HG03378 (cell line): ENCODE measurements around the gene PPP2R5D.
A peak's percentile ranks its signal among the peaks of the same experiment; 100 is the strongest.
"Not testable (repeated sequence)": the region's sequence is repeated elsewhere in the genome, so short reads cannot be mapped to it uniquely, and the experiment has no call there.

Experiments
- ATAC-seq: cut with Tn5 transposase; IDR thresholded peaks from one replicate; pipeline ENCODE4 v1.9.1; 2021; ENCODE audit warnings: mild to moderate bottlenecking, moderate library complexity; ENCODE audit not compliant: unreplicated experiment

The PPP2R5D gene

DNA sequence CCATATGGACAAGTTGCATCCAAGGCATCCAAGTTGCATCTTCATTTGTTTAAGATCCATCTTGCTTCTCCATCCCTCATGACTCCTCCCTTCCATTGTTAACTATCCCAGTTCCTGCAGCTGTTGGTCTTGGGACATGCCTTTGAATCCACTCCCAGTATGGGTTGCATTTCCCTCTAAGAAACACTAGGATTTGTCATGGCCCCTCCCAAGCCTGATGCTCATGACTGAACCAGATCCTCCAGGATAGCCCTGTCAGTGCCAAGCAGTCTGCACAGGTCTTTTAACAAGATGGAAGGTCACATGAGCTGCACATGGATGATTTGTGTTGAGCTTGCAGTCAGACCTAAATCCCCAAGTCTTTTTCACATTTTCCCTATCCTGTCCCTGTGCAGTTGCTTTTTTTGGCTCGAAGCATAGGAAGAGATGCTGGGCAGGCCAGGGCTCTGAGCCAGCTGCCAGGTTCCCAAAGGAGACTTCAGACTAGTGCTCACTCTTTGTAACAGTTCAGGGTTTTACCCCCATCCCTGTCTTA, 4.2 kb downstream of the PPP2R5D start:
- ATAC-seq: no peak

- no peak for ATAC-seq
These were observed 5.6 kb downstream of the PPP2R5D start for GRCh38 chr6:42989923-42990322.

GRCh38 chr6:42993445-42993844, 9.1 kb downstream of the PPP2R5D start:
- no peak for ATAC-seq

- no peak for ATAC-seq
These were observed 12.1 kb downstream of the PPP2R5D start for GRCh38 chr6:42996513-42996912.

GRCh38 chr6:42998205-42998604, 13.8 kb downstream of the PPP2R5D start:
- not testable (repeated sequence) for ATAC-seq

DNA sequence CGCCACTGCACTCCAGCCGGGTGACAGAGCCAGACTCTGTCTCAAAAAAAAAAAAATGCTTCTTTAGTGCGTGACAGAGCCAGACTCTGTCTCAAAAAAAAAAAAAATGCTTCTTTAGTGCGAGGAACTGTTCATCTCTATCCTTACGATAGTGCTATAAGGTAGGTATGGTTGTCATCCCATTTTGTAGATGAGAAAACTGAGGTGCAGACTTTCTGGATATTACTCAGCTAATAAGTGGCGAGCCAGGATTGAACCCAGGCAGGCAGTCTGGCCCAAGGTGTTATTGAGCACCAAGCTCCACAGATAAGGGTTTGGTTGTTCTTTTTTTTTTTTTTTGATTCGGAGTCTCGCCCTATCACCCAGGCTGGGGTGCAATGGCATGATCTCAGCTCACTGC, 17.5 kb downstream of the PPP2R5D start:
- no peak for ATAC-seq

GRCh38 chr6:43005844-43006243, 21.5 kb downstream of the PPP2R5D start:
- no peak for ATAC-seq

GRCh38 chr6:43006251-43006650, 21.9 kb downstream of the PPP2R5D start:
- no peak for ATAC-seq

GRCh38 chr6:43007126-43007525, 22.8 kb downstream of the PPP2R5D start:
- ATAC-seq: no peak

DNA sequence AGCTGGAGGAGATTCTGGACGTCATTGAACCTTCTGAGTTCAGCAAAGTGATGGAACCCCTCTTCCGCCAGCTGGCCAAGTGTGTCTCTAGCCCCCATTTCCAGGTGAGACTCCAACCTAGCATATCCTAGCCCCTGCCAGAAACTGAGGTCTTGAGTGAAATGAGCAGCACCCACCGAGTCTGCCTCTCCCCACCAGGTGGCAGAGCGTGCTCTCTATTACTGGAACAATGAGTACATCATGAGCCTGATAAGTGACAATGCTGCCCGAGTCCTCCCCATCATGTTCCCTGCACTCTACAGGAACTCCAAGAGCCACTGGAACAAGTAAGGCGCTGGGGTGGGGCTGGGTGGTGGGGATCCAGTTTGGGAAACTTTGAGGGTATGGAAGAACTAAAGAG, 24.8 kb downstream of the PPP2R5D start:
- ATAC-seq: no peak

DNA sequence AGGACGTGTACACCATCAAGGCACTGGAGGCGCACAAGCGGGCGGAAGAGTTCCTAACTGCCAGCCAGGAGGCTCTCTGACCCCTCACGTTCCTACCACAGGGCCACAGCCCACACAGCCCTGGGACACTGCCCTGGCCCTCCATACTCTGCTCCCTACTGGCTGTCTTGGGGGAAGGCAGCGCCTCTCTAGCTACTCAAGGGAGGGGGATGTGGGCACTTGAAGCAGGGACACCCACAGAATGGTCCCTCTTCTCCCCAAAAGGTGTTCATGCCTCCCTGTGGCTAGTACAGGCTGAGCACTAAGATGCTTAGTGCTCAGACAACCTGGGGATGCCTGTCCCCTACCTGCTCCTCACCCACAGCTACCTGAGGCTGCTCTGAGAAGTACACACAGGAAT, 26.8 kb downstream of the PPP2R5D start:
- no peak for ATAC-seq

DNA sequence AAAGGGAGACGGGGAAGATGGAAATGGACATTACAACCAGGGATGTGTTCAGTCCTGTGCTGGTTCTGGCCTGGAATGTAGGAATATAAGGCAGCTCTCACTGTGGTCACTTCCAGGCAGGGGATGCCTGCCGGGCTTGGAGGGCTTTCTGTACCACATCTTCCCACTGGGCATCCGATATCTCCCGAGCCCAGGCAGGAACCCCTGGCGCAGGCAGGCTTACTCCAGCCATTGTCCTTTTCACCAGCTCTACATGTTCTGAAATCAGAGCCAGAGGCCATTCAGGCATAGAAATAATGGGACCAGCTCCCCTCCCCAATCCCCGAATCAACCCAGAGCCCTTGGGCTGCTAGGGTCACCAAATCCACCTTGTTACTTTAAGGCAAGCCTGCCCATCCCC, 28.0 kb downstream of the PPP2R5D start:
- ATAC-seq: no peak

DNA sequence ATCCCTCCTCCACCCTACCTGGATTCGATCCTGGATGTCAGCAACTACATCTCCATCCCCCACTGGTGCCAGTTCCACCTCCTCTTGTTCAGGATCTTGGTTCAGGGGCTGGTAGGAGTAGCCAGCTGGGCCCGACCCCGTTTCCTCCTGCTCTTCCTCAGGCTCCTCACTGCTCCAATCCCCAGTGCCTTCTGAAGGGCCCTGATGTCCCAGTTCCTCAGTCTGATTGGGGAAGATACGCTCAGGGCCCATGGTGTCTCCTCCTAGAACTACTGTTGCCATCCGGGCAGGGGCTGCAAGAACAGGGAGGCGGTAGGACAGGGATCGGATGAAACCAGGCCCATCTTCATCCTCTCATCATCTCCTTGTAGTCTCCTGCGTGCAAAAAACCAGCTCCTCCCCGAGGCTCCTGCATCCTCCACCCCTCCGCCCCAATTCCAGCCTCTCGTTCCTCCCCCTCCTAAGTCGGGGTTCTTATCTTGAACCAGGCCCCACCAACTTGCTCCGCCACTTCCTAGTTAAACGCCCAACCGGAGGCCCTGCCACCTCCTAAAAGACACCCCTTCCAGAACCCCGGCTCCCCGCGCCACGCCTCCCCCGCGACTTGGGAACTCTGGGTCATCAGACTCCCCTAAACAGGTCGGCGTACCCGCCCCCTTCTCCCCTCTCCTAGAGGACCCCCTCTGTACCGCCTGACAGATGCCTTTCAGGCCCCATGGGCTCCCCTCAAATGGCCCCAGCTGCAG, 28.9 kb downstream of the PPP2R5D start:
- ATAC-seq: peak; percentile 1

- peak; percentile 92 for ATAC-seq
These were observed 29.6 kb downstream of the PPP2R5D start, which contains the start of the genes KLHDC3 and MEA1 for GRCh38 chr6:43013843-43014433. Gene KLHDC3 (plus strand): TSS chr6:43014249. CDS start chr6:43017193, 2,944 bp downstream. Gene MEA1 (minus strand): TSS chr6:43013946. CDS start chr6:43013813, 133 bp downstream.

GRCh38 chr6:43014434-43014909, 30.1 kb downstream of the PPP2R5D start:
- ATAC-seq: no peak

GRCh38 chr6:43016176-43016942, 32.0 kb downstream of the PPP2R5D start:
- ATAC-seq: no peak

DNA sequence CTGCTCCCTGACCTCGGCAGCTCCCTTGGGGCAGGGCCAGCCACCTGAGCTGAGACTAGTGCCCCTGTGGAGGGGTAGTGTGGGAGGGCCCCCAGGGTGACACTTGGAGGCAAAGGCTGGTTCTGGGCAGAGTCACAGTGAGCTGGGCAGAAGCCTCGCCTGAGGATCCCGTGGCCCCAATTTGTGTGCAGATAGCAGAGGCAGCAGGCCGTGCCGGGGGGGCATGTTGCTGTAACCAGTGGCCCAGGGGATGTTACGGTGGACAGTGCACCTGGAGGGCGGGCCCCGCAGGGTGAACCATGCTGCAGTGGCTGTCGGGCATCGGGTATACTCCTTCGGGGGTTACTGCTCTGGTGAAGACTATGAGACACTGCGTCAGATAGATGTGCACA, 32.6 kb downstream of the PPP2R5D start:
- ATAC-seq: no peak

DNA sequence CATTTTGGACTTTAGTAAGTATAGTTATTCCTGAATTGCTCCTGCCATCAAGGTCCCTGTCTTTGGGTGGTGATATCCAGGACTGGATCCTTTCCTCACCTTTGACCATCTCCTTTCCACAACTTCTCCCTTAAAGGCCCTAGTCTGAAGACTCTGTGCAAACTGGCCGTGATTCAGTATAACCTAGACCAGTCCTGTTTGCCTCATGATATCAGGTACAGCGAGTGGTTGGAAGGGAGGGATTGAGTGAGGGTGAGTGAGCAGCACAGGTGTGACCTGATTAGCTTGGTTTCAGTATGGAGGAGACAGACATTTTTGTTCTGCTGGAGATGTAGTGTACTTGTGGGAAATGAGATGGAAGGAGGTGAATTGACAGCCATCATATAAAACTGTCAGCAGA, 34.8 kb downstream of the PPP2R5D start:
- no peak for ATAC-seq

DNA sequence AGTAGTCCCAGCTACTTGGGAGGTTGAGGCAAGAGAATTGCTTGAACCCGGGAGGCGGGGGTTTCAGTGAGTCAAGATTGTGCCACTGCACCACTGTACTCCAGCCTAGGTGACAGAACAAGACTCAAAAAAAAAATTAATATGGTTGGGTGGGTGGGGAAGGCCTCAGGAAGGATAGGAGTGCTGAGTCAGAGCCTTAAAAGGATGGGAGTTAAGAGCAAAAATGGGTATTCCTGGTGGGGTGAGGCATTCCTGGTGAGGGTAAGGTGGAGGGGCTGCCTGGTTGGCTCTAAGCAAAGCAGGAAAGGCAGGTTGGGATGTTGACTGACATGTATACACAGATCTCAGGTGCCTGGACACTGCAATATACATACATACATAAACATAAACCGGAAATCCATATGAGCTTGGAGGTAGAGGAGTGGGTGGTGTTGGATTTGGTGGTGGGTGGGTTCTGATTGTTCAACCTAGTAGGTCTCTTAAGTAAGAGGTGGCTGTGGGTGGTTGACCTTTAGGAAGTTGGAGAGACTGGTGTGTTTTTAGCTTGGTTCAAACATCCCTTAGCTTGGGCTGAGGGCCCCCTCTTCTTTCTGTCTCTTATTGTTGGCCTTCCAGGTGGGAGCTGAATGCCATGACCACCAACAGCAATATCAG, 35.8 kb downstream of the PPP2R5D start:
- ATAC-seq: no peak

DNA sequence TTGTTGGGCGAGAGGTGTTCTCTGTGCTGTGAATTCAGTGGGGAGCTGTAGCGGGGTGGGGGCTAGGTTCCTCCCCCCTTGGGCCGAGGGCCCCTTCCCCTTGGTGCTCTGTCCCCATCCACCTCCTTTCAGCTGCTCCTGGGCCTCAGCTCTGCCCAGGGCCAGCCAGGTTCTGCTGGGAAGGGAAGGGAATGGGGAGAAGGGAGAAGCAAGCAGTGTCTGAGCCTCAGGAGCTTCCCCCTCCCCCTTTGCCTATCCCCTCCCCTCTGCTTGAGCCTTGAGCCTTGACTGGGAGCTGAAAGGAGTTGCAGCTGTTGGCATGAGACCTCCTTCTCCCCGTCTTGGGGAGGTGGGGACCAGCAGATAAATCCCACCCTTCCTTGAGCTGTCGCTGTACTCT, 36.5 kb downstream of the PPP2R5D start:
- ATAC-seq: no peak
